Putamen (tissue), 1 donor: Measurements from ENCODE around the gene FERMT3.

Source experiments
- DNase-seq: peaks from one replicate; pipeline ENCODE4 v3.0.0-alpha.2; 2016; ENCODE audit warnings: low spot score

FERMT3 gene

DNA sequence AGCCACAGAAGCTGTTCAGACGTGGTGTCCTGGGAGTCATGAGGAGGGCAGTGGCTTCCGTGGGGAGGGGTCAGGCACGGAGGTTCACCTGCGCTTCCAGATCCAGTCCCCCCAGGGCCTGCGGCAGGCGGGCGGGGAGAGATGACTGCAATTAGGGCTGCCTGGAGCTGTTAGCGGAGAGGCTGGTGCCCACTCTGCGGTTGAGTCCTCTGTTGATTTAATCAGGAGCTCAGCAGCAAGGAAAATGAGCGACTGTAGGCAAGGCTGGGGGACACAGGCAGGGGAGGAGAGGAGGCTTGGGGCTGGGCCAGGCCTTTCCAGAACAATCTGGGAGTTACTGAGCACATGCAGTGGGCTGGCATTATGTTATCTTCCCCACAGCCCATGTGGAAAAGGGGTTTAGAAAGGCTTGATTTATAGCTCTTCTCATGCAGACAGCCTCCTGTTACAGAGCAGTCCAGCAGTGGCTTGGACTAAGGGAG is 57.9 kb downstream of the FERMT3 start:
- no peak for DNase-seq

DNA sequence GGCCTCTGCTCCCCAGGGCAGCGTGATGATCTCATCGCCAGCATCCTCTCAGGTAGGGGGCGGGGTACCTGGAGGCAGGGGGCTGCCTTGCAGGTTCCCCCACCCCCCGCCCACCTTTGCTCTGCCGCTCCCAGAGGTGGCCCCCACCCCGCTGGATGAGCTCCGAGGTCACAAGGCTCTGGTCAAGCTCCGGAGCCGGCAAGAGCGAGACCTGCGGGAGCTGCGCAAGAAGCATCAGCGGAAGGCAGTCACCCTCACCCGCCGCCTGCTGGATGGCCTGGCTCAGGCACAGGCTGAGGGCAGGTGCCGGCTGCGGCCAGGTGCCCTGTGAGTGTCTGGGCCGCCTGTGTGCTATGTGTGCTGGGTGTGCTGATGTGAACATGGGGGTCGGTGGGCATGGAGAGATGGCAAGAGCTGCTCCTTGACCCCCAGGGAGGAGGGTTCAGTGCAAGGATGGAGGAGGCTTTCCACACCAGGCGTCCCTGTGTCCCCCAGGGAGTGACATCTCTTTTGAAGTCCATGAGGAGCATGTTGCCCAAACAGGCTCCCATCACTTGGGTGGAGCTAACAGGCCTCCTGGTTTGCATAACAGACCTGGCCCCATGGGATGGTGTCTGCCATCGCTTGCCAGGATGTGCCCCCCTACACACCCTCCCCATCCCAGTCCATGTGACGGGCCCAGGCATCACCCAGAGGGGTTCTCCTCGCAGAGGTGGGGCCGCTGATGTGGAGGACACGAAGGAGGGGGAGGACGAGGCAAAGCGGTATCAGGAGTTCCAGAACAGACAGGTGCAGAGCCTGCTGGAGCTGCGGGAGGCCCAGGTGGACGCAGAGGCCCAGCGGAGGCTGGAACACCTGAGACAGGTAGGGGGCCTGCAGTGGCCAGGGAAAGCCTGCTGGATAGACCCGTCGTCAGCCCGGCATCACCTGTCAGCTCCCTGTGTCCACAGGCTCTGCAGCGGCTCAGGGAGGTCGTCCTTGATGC is 58.9 kb downstream of the FERMT3 start:
- DNase-seq = no peak

DNA sequence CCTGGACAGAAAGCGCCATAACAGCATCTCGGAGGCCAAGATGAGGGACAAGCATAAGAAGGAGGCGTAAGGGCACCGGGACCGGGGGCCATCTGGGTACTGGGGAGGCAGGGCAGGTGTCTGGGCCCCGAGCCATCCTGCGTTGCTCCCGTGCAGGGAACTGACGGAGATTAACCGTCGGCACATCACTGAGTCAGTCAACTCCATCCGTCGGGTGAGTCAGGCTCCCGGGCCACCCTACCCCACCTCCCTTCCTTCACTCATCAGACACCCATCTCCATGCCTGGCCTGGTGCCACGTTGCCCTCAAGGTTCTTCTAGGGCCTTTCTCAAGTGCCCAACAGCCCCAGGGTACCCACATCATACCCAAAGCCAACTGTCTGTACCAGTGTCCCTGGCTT is 59.8 kb downstream of the FERMT3 start:
- no peak for DNase-seq

DNA sequence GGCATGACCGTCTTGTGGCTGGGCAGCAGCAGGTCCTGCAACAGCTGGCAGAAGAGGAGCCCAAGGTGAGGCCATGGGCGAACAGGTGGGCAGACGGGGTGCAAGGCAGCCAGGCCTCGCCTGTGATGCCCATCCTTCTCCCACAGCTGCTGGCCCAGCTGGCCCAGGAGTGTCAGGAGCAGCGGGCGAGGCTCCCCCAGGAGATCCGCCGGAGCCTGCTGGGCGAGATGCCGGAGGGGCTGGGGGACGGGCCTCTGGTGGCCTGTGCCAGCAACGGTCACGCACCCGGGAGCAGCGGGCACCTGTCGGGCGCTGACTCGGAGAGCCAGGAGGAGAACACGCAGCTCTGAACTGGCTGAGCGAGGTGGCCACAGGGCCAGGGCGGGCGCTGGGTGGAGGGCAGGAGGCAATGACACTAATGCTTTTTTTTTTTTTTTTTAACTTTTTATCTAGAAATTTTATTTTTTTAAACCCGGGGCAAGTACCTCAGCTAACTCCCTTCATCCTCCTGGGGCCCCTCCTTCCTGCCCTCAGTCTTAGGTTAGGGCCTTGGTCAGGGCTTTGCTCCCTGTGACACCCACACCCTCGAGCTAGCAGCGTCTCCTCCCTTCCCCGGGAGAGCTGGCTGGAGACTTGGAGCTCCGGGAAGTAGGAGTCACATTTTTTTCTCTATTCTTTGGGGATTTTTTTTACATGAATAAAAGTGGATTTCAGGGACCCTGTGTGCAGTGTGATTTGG is 60.9 kb downstream of the FERMT3 start:
- no peak for DNase-seq

DNA sequence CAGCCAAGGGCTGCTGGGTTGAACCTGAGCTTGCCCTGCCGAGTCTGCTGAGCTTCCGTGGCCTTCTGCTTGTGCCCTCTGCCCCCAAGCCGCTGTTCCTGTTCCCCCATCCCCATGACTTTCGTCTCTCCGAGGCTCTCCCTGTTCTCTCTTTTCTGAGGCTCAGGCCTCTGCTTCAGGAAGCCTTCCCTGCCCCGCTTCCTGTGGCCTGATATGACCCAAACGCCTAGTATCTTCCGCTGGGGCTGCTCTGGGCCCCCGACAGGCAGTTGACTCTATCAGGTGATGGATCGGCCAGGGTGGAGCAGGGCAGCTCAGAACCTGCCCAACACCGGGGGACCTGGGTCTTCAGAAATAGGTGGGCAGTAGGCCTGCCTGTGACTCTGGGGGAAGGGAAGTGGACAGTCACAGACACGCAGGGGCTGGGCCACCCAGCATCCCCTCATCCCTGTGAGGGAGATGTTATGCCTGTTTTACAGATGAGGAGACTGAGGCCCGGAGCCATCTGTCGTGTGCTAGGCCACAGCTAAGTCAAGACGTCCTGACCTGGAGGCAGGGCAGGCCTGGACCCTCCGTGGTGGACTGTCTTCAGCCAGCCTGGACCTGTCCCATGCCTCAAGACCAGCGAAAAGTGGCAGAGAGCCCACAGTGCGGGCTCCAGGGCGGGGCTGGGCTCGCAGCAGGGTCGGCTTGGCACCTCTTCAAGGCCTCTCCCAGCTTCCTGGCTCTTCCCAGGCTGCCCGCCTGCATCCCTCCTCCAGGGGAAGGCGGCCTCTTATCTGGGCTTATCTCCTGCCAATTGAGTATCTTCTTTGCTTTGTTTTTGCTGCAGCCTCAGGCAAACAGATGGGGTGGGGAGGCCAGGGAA is 61.7 kb downstream of the FERMT3 start:
- no peak for DNase-seq

DNA sequence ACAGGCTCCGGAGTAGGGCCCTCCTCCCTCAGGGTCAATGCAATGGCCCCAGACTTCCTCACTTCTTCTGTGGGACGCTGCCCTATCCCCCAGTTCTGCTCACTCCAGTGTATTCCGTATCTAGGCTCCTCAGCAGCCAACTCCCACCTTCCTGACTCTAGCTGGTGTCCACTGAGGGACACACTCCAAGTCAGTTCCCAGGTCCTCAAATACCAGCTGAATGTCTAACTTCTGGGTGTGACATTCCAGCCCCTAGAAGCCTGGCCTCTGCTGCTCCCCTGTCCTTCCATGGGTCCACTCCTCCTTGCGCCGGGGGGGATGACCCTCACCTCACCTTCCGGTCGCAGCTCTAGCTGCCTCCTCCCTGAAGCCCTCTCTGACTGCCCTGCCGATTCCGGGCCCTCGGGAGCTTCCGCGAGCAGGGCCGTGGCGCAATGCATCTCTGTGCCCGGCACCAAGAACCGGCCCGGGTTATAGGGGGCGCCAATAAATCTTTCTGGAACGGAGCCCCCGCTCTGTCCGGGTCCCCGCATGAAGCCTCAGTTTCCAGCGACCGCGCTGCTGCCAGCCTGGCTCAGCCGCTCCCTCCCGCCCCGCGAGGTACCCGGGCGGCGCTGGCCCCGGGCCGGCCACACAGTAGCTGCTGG is 62.5 kb downstream of the FERMT3 start:
- no peak for DNase-seq

DNA sequence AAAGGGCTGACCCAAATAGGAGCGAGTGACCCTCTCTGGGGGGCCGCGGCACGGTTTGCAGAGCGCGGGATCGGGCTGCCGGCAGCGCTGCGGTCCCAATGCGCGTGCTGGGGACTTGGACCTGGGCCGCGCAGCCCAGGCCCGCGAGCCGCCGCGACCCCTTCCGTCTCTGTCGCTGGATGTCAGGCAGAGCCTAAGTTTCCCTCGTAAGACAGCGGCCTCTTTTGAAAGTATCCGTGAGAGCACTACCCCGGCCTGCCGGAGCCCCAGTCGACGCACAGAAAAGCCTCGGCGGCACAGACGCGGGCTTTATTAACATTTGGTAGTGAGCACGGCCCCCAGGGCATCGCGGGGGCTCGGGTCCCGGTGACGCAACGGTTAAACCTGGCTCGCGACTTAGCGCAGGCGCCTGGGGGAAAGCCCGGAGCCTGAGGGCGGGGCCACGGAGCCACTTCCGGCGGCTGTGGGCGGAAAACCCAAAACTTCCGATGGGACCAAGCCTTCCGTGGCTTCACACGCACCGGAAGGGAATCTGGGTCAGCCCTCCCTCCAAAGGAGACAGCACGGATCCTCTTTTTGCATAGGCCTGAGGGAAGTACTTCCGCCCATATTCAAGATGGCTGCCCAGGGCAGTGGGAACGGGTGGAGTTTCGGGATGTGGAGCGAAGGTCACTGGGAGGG is 63.2 kb downstream of the FERMT3 start:
- DNase-seq = peak; percentile 100
